Measurements from ENCODE around the gene DOCK9.

Gene DOCK9

GRCh38 chr13:98977568-98978265 lies at the start of gene DOCK9:
DOCK9 (minus strand) TSS chr13:98978064; CDS start chr13:98977909, 155 bp downstream.
- DNase-seq (ENCODE audit: low spot score): no peak
- TF ChIP-seq CTCF (IDR thresholded peaks at IDR 0.05; ENCODE audit: extremely low read depth, missing control alignments): no peak

GRCh38 chr13:99027260-99027659 lies 49.4 kb upstream of the DOCK9 start:
- no peak for TF ChIP-seq CTCF (IDR thresholded peaks at IDR 0.05; ENCODE audit: extremely low read depth, missing control alignments)
- DNase-seq (ENCODE audit: low spot score): no peak

GRCh38 chr13:99022941-99023340 lies 45.1 kb upstream of the DOCK9 start:
- no peak for TF ChIP-seq CTCF (IDR thresholded peaks at IDR 0.05; ENCODE audit: extremely low read depth, missing control alignments)
- no peak for DNase-seq (ENCODE audit: low spot score)

- no peak for DNase-seq (ENCODE audit: low spot score)
- TF ChIP-seq CTCF (IDR thresholded peaks at IDR 0.05; ENCODE audit: extremely low read depth, missing control alignments): no peak
These were observed 40.7 kb upstream of the DOCK9 start for GRCh38 chr13:99018418-99019180.

GRCh38 chr13:99015606-99016490 lies 38.0 kb upstream of the DOCK9 start:
- no peak for DNase-seq (ENCODE audit: low spot score)
- no peak for TF ChIP-seq CTCF (IDR thresholded peaks at IDR 0.05; ENCODE audit: extremely low read depth, missing control alignments)

GRCh38 chr13:99014522-99014921 lies 36.7 kb upstream of the DOCK9 start:
- TF ChIP-seq CTCF (IDR thresholded peaks at IDR 0.05; ENCODE audit: extremely low read depth, missing control alignments): no peak
- DNase-seq (ENCODE audit: low spot score): no peak
